ENCODE data around the gene PDP2. TPM values are rescaled to one million over a fixed set of nuclear protein-coding genes. Genes with fewer than 3 reads are reported as not detected.

PDP2 gene
- total RNA-seq, 1 donor from 2014 or later: 9.0 TPM

GRCh38 chr16:66871840-66872239 lies 8.5 kb upstream of the PDP2 start:
- H3K4me1 Mint-ChIP-seq (ENCODE audit: low read depth): peaks cover 27% of the 10 kb centered on the region
- H3K36me3 Mint-ChIP-seq (ENCODE audit: low read depth): no peaks in the 10 kb centered on the region
- H3K9me3 Mint-ChIP-seq (ENCODE audit: low read depth): no peaks in the 10 kb centered on the region
- no peak overlapping the region for H3K4me3 Mint-ChIP-seq (ENCODE audit: unreplicated experiment)
- H3K27ac Mint-ChIP-seq (ENCODE audit: unreplicated experiment): no peak overlapping the region
- no peaks in the 10 kb centered on the region for H3K27me3 Mint-ChIP-seq (ENCODE audit: low read depth)
- no peak for DNase-seq (ENCODE audit: low spot score)
- no peak for TF ChIP-seq CTCF (IDR thresholded peaks at IDR 0.05)

GRCh38 chr16:66872559-66872942 lies 7.8 kb upstream of the PDP2 start:
- Mint-ChIP-seq H3K27me3 (ENCODE audit: low read depth) (no peaks in the 10 kb centered on the region), H3K4me1 (ENCODE audit: low read depth) (peaks cover 27% of the 10 kb centered on the region), H3K4me3 (ENCODE audit: unreplicated experiment) (peak overlapping the region; percentile 70), H3K9me3 (ENCODE audit: low read depth) (no peaks in the 10 kb centered on the region), H3K27ac (ENCODE audit: unreplicated experiment) (peak overlapping the region; percentile 92), H3K36me3 (ENCODE audit: low read depth) (no peaks in the 10 kb centered on the region)
- no peak for DNase-seq (ENCODE audit: low spot score)
- no peak for TF ChIP-seq CTCF (IDR thresholded peaks at IDR 0.05)

GRCh38 chr16:66872943-66873684 lies 7.2 kb upstream of the PDP2 start:
- Mint-ChIP-seq H3K36me3 (ENCODE audit: low read depth) (no peaks in the 10 kb centered on the region), H3K4me1 (ENCODE audit: low read depth) (peaks cover 31% of the 10 kb centered on the region), H3K9me3 (ENCODE audit: low read depth) (no peaks in the 10 kb centered on the region), H3K4me3 (ENCODE audit: unreplicated experiment) (peak overlapping the region; percentile 70), H3K27me3 (ENCODE audit: low read depth) (no peaks in the 10 kb centered on the region), H3K27ac (ENCODE audit: unreplicated experiment) (peak overlapping the region; percentile 92)
- DNase-seq (ENCODE audit: low spot score): no peak
- TF ChIP-seq CTCF (IDR thresholded peaks at IDR 0.05): peak; percentile 98

- no peak for TF ChIP-seq CTCF (IDR thresholded peaks at IDR 0.05)
- DNase-seq (ENCODE audit: low spot score): no peak
- Mint-ChIP-seq H3K4me1 (ENCODE audit: low read depth) (peaks cover 37% of the 10 kb centered on the region), H3K4me3 (ENCODE audit: unreplicated experiment) (no peak overlapping the region), H3K27me3 (ENCODE audit: low read depth) (no peaks in the 10 kb centered on the region), H3K36me3 (ENCODE audit: low read depth) (no peaks in the 10 kb centered on the region), H3K27ac (ENCODE audit: unreplicated experiment) (peak overlapping the region; percentile 92), H3K9me3 (ENCODE audit: low read depth) (no peaks in the 10 kb centered on the region)
These were observed 6.6 kb upstream of the PDP2 start for GRCh38 chr16:66873685-66874055.

GRCh38 chr16:66874079-66874775 lies 6.1 kb upstream of the PDP2 start:
- H3K36me3 Mint-ChIP-seq (ENCODE audit: low read depth): no peaks in the 10 kb centered on the region
- peak; percentile 31 for TF ChIP-seq CTCF (IDR thresholded peaks at IDR 0.05)
- no peaks in the 10 kb centered on the region for H3K9me3 Mint-ChIP-seq (ENCODE audit: low read depth)
- H3K27ac Mint-ChIP-seq (ENCODE audit: unreplicated experiment): peak overlapping the region; percentile 88
- no peaks in the 10 kb centered on the region for H3K27me3 Mint-ChIP-seq (ENCODE audit: low read depth)
- DNase-seq (ENCODE audit: low spot score): no peak
- no peak overlapping the region for H3K4me3 Mint-ChIP-seq (ENCODE audit: unreplicated experiment)
- peaks cover 38% of the 10 kb centered on the region for H3K4me1 Mint-ChIP-seq (ENCODE audit: low read depth)
